SK-N-MC (cell line): ENCODE data around the gene ADCY3.

Experiments used
- EZH2 ChIP-seq: fragments of 200-600 bp; sonication (generic); IDR thresholded peaks from one replicate; pipeline ENCODE4 v1.6.1; 2017; ENCODE audit warnings: antibody characterized with exemption
- POLR2AphosphoS5 ChIP-seq: IDR thresholded peaks from 2 replicates; pipeline ENCODE4 v1.6.1; 2012; ENCODE audit warnings: mild to moderate bottlenecking, low read depth, low read length, borderline replicate concordance

DNA sequence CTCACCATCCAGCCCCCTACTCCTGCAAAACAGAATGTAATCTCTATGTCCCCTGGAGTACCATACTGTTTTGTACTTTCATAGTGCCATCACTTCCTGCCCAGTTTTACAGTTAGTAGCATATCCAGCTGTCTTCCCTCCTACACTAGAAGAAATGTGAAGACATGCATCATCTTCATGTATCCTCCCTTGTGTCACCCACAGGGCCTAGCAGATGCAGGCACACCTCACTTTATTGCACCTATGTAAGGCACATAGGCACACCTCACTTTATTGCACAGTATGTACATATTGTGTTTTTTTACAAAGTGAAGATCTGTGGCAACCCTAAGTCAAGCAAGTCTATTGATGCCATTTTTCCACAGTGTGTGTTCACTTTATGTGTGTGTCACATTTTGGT lies 39.7 kb upstream of the ADCY3 start:
- TF ChIP-seq POLR2AphosphoS5, result no peak
- TF ChIP-seq EZH2, result no peak
